ENCODE data around the gene INPP5K.

Gene INPP5K

DNA sequence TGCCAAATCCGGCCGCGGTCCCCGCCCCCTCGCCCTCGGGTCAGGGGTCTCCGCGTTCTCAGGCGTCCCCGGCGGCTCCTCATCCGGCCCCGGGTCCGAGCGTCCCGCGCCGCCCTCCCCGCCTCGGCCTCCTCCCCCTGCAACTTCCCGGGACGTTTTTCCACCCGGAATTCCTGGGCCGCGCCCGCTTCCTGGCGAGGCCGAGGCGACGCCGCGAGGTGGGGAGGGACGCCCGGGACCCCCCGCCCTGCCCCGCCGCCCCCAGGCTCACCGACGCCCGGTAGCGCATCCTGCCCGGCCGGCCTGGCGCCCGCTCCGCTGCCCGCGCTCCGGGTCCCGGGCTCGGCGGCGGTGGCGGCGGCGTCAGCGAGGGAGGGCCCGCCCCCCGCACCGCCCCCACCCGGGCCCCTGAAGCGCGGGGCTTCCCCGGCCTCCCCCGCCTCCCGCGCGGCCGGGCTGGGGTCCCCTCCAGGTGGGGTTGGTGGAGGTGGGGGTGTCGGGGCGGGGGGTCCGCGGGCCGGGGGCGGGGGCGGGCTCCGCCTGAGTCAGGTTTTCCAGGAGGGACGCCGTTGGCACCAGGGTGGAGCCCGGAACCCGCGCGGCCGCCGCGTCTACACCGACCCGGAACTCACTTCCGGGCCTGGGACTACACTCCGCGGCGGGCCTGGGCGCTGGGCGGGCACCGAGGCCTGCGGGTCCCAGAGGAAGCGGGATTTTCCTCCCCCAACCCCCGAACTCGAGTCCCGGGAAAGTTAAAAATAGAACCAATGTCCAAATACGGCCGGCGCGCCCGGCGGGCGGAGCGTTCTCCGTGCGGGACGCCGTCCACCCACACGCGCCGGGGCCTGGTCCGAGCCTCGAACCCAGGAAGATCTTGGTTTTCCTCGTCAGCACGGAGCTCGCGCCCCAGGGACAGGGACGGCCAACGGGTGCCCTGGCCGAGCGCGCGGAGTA, 30.7 kb downstream of the INPP5K start:
- peak; percentile 43 for DNase-seq (ENCODE audit: low read depth)

DNA sequence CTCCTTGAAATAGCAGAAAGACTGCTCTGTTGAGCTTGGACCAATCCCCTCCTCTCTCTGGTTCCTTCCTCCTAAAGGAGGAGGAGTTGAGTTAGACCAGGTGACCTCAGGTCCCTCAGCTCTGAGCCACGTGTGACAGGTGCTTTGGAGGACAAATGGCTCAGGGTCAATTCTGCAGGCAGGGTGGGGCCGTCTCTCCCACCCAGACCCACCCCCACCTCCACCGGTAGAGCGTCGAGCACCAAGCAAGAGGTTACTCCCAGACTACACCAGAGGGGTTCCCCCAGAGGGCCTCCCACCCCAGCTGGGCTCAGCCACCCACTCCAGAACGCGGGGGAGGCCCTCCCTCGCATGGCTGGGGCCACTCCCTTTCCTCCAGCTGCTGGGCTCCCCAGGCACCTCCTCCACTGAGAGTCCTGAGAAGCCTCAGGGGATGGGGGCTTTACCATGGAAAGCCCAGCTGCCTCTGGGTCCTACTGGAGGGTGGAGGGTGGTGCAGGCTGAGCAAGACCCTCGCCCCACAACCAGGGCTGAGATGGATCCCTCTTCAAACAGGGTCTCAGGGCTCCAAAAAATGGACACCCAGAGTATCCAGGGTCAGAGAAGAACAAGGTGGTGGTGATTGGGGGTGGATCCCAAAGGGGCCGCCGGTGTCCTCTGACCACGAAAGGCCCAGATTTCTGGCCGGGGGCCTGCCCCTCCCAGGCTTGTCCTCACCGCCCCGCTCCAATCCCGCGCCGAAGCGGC, 31.6 kb downstream of the INPP5K start:
- no peak for DNase-seq (ENCODE audit: low read depth)

DNA sequence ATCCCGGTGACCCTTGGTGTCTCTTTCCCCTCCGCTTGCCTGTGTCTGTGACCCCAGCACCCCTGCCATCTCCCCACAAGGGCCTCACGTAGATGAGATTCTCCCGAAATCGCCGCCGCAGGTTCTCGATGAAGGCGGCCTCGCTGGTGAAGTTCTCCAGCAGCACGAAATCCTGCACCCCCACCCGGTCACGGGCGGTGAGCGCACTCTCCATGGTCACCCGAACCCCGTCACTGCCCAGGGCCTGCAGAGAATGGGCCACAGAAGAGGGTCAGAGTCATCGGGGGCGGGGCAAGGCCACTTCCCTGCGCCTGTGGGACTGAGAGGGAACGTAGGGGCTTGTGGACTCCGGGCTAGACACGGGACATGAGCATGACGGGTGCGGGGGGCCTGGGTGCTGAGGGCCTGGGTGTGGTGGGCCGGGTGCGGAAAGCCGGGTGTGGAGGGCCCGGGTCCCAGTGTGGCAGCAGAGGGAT, 32.3 kb downstream of the INPP5K start:
- no peak for DNase-seq (ENCODE audit: low read depth)

GRCh38 chr17:1482680-1483079, 33.7 kb downstream of the INPP5K start:
- no peak for DNase-seq (ENCODE audit: low read depth)

DNA sequence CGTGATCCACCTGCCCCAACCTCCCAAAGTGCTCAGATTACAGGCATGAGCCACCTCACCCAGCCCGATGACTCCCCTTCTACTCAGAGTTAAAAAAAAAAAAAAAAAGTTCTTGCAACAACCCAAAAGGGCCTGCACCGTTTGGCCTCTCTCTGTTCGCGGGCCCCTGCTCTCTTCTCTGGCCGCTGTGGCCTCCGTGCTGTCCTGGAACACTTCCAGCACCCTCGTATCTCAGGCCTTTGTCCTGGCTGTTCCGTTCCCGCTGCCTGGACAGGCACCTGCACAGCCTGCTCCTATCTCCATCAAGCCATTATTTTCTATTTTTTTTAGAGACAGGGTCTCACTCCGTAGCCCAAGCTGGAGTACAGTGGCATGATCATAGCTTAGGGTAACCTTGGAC, 34.7 kb downstream of the INPP5K start:
- no peak for DNase-seq (ENCODE audit: low read depth)

GRCh38 chr17:1480747-1481465, 35.5 kb downstream of the INPP5K start:
- DNase-seq (ENCODE audit: low read depth), result peak; percentile 67

- DNase-seq (ENCODE audit: low read depth), result no peak
Observed at GRCh38 chr17:1478418-1478817, 38.0 kb downstream of the INPP5K start.

DNA sequence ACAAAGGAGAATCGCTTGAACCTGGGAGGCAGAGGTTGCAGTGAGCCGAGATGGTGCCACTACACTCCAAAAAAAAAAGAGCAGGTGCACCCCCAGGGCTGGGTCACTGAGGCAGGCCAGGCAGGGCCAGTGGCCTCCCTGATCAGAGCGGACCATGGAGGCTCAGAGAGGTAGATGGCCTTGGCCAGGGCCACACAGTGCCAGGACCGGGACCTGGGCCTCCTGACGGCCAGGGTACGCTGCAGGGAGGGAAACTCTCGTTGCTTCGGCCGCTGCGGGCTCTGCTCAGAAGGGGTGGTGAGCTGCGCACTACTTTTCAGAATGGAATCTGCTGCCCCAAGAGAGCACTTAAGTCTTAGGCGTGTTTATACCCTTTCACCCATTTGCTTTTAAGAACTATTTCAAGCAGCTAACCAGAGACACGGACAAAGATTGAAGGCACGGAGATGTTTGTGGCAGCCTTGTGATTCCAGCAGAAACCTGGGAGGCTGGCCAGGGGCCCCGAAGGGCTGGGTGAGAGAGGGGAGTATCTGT, 41.0 kb downstream of the INPP5K start:
- no peak for DNase-seq (ENCODE audit: low read depth)

DNA sequence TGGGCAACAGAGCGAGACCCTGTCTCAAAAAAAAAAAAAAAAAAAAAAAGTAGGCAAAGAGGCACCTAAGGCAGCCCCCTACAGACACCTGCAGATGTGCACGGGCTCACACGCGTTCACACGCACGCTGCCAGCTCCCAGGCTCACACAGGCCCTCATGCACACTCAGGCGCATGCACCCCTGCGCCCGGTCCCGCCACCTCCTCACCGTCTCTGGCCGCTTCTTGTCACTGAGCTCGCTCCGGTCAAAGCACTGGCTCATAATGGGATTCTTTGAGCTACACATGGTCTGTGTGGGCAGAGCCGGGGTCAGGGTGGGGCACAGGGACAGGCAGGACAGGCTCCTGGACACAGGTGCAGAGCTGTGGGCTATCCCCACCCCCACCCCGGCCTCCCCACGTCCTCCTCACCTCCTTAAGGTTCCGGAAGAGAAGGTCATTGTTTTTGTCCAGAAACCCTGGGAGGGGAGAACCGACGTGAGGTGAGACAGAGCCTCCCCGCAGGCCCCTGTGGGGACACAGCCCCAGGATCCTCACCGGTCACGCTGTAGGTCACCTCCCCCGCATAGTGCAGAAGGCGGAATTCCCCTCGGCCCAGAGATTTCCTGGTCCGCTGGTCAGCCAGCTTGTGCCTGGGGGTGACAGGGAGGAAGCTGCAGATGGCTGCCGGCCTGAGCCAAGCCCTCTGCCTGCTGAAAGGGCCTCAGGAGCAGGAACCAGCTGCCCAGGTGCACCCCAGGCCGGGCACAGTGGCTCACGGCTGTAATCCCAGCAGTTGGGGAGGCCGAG, 41.8 kb downstream of the INPP5K start:
- no peak for DNase-seq (ENCODE audit: low read depth)

DNA sequence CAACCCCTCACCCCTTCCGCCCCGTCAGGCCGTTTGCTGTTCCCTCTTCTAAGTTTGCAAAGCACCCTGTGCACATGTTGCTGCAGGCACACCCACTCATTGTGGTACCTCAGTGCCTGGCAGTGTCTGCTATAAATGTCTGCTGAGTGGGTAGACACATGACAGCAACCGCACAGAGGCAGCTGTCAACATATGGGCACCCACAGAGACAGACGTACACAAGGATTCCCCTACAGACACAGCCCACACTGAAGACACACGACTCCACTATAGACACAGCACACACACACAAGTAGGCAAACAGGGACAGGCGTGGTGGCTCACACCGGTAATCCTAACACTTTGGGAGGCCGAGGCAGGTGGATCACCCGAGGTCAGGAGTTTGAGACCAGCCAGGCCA, 42.6 kb downstream of the INPP5K start:
- no peak for DNase-seq (ENCODE audit: low read depth)

DNA sequence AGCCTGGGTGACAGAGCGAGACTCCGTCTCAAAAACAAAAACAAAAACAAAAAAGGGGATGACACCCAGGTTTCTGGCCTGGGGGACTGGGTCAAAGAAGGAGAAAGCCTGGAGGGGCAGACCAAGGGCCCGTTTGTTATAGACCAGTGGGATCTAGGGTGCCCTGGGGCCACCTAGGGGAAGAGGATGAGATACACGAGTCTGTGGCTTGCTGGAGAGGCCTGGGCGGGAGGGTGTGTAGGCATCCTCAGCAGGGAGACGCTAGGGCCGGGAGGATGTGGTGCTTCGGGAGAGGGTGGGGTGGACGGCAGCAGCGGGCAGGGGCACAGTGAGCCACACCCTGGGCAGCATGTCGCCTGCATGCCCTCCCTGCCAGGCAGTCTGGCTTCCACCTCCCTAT, 43.2 kb downstream of the INPP5K start:
- no peak for DNase-seq (ENCODE audit: low read depth)

GRCh38 chr17:1471911-1472821, 44.2 kb downstream of the INPP5K start:
- no peak for DNase-seq (ENCODE audit: low read depth)

- no peak for DNase-seq (ENCODE audit: low read depth)
Observed at GRCh38 chr17:1471490-1471889, 44.9 kb downstream of the INPP5K start.

DNA sequence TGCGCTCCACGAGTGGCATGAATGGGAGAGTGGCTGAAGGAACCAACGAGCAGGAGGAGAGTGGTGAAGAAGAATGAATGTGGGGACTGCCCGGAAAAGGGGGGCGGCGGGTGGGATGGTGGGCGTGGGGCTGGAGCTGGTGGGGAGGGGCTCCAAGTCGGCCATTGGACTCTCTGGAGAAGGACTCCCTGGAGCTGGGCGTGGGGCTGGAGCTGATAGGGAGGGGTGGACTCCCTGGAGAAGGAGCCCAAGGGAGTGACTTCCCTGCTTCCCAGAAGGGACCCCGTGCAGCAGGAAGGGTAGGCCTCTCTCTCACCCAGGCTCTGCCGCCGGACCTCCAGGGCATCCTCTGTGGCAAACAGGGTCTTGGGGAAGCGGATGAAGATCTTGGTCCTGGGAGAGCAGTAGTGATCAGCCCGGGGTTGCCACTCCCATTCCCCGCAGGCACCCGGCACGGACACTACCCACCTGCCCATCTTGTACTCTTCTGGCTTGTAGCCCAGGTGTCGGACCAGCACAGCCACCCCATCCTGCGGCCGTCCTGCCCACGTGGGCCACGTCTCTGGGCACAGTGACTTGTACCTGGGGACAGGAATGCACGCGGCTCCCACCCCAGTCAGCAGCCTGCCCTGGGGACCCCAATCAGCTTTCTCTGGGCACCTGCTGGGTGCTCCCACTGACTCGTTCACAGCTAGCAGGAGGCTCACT, 45.5 kb downstream of the INPP5K start:
- no peak for DNase-seq (ENCODE audit: low read depth)

DNA sequence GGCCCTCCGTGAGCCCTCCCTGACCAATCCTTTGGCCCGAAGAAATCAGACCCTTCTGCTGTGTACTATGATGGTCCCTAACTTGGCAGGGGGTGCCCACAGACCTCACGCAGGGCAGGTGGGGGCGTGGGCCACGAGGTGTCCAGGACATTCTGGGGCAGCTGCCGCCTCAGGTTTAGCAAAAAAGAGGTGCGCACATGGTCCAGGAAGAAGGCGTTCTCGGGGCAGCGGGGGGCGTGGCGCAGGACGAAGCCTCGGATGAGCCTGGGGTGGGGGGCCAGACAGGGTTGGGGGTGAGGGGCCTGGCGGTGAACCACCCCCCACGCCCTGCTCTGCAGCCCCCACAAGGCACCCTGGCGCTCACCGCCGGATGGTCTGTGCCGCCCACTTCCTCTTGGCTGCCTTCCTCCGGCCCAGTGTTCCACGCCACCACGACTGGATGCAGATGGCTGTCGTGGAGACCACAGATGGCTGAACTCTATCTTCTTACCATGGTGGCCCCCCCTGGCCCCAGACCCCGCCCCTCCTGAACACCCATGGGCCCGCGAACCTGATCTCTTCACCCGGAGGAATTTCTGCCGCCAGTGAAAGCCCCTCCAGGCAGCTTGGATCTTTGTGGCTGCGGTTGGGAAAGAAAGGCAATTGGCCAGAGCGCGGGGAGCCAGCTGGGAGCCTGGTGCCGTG, 46.2 kb downstream of the INPP5K start:
- no peak for DNase-seq (ENCODE audit: low read depth)

GRCh38 chr17:1469231-1469852, 47.1 kb downstream of the INPP5K start:
- DNase-seq (ENCODE audit: low read depth), result no peak

- DNase-seq (ENCODE audit: low read depth), result no peak
Observed at GRCh38 chr17:1467898-1468492, 48.4 kb downstream of the INPP5K start.

GRCh38 chr17:1467258-1467657, 49.2 kb downstream of the INPP5K start:
- no peak for DNase-seq (ENCODE audit: low read depth)

Measured in stromal cell of bone marrow (primary cell).